ENCODE data around the gene HLA-DMB.

Gene HLA-DMB

DNA sequence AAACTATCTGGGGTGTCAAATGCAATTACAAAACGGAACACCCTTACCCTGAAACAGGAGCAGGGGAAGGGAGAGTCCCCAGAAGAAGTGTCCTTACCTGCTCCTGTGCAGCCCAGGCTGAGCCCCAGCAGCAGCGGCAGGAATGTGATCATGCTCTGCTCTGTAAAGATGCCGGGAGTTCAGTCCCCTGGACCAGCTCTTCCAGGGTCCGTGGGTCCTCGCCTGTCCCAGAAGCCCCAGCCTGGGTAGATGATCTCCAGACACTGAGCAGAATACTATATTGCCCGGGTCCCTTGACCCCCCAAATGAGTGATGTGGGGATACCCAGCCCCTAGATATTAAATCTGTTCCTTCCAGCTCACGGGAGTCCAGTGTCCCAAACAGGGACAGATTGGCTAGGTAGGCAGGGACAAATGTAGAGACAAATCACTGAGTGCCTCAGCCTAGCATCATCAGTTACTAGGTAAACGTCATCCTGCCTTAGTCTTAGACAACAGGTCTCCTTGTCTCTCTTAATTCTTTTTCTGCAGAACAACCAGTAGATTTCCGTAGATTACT is at the start of gene HLA-DMB:
HLA-DMB (minus strand) TSS at position 373 of the 558 bp plus-strand sequence; CDS start at position 152, 221 bp downstream.
- DNase-seq: peak; percentile 65

GRCh38 chr6:32989368-32989767 is 48.5 kb upstream of the HLA-DMB start:
- DNase-seq: no peak

DNA sequence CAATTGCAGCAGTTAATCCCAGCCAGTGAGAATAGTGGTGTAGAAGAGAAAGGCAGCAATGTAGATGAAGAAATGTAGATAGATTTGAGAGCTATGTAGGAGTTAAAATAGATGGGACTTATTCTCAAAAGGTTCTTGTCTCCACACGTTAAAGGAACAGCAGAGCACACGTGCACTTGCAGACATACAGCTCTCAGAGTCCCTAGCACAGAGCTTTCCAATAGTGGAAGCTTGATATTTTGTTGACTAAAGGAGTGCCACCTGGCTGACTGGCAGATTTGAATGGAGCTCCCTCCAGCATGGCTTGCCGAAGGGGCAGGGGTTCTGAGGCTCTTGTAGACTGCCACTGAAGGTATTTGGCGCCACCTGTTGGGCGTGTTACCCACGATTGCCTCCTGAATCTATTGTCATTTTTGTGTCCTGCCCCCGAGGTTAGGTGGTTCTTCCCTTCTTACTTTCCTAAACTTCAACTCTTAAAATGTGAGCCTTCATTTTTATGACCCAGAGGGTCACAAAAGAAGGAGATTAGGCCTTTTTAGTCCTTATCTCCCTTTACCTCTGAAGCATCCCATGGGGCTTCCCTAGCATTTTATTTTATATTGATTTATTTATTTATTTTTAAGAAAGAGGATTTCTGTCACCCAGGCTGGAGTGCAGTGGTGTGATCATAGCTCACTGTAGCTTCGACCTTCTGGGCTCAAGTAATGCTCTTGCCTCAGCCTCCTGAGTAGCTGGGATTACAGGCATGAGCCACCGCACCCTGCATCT is 44.0 kb upstream of the HLA-DMB start:
- DNase-seq: peak; percentile 95

DNA sequence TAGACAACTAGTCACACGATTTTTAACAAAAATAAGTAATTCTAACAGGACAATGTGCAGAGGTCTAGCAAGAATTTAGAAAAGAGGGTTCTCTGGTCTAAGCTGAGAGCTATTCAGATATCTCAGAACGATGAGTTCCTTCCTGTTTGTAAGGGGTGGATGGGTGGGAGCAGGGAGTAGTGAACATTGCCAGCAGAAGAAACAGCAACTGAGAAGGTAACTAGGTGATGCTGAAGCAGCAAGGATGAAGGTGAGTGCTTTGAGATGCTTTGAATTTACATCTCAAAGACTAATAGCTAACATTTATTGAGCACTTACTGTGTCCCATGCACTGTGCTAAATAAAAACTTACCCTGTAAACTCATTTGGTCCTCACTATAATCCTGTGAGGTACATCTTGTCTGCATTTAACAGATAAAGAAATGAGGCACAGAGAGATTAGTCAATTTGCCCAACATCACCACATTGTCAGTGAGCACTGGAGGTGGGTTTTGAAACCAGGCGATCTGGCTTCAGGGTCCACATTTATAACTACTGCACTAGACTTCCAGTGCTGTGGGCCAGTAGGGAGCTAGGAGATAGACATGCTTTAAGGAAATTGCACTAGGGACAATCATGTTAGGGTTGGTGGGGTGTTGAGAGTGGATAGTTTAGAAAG is 43.3 kb upstream of the HLA-DMB start:
- DNase-seq: no peak

DNA sequence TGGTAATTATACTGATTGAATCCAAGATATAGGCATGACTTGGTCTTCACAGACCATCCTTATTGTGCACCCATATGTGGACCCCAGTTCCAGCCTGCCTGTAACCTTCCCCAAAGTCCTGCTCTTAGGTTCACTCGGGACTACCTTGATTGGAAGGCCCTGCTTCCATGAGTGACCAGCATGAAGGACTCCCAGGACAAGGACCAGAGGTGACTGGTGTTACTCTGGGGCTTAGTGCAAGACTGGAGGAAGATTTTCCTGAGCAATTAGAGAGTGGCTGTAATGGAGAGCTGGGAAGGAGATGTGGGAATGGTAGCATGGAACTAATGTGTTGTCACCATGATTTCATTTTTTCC is 42.6 kb upstream of the HLA-DMB start:
- no peak for DNase-seq

DNA sequence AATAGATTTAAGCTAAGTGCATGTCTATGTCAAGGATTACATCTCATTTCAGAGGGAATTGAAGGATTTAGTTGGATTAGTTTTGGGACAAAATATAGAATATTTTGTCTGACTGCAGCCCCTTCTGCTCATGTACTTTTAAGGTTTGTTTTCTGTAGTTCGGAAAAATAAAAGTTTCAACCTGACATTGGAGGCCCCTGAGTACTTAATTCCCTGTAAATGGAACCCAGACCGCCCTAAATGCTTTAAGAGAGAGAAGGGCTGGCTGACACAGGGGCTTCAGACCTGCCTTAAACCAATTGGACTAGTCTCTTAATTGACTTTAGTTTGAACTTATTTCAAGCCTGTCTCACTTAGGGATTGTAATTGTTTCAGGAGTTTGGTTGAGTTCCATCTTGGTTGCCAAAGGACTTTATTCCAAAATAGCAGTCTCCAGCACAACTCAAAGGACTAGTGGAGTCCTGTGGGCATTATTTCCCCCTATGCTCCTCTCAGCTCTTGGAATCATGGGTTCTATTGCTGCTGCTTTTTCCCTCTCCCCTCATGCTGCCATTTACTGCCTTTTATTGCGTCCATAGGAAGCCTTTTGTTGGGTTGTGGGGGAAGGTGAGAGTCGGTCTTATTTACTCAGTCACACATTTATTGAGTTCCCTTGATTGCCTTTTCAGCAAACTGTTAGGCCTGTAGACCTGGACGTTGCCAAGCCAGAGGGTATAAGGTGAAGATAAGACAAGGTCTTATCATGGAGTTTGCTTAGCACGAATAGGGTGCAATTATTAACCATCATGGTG is 42.1 kb upstream of the HLA-DMB start:
- no peak for DNase-seq

DNA sequence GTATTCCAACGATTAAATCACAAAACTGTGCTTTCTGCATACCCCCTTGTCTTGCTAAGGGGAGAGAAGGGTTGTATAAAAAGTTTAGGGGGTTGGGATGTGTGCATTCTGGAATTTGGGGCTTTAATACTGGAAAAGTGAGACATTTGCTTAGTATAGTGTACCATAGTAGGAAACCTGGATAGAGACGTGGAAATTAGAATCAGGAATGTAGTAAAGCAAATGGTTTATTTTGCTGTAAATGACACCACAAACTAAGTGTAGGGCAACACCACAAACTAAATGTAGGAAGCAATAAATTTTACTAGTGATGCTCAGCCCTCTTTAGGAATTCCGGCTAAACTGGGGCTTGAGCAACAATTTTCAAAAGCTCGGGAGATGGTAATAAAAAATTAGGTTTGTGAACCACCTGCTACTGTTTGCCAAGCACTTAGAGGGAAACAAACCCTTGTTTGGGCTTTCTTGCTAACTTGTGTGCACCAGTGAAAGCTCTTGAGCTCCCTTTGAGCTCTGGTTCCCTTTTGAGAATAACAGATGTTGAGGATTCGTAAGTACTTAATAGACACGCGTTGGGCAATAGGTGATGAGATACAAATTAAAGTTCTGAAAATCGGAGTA is 41.4 kb upstream of the HLA-DMB start:
- no peak for DNase-seq

DNA sequence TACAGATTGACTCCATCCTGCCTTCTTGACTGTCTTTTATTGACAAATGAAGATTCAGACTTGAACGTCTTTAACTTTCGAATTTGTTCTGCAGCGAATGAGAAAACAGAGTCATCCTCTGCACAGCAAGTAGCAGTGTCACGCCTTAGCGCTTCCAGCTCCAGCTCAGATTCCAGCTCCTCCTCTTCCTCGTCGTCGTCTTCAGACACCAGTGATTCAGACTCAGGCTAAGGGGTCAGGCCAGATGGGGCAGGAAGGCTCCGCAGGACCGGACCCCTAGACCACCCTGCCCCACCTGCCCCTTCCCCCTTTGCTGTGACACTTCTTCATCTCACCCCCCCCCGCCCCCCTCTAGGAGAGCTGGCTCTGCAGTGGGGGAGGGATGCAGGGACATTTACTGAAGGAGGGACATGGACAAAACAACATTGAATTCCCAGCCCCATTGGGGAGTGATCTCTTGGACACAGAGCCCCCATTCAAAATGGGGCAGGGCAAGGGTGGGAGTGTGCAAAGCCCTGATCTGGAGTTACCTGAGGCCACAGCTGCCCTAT is 39.7 kb upstream of the HLA-DMB start:
- DNase-seq: no peak

DNA sequence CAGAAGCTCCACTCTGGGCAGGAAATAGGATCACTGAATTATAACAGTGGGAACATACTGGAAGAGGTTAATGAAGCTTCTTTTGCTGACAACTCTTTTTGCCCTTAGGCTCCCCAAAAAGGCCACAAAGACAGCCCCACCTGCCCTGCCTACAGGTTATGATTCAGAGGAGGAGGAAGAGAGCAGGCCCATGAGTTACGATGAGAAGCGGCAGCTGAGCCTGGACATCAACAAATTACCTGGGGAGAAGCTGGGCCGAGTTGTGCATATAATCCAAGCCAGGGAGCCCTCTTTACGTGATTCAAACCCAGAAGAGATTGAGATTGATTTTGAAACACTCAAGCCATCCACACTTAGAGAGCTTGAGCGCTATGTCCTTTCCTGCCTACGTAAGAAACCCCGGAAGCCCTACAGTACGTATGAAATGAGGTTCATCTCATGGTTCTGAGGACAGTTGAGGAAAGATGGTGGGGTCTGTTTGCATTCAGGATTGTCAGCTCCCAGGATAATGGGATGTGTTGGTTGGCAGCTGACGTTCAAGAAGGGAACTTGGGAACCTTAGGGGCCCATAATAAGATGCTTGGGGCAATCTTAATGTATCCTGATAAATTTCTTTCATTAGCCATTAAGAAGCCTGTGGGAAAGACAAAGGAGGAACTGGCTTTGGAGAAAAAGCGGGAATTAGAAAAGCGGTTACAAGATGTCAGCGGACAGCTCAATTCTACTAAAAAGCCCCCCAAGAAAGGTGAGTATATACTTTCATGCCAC is 39.1 kb upstream of the HLA-DMB start:
- no peak for DNase-seq

- no peak for DNase-seq
These were observed 37.1 kb upstream of the HLA-DMB start for GRCh38 chr6:32977953-32978324.

DNA sequence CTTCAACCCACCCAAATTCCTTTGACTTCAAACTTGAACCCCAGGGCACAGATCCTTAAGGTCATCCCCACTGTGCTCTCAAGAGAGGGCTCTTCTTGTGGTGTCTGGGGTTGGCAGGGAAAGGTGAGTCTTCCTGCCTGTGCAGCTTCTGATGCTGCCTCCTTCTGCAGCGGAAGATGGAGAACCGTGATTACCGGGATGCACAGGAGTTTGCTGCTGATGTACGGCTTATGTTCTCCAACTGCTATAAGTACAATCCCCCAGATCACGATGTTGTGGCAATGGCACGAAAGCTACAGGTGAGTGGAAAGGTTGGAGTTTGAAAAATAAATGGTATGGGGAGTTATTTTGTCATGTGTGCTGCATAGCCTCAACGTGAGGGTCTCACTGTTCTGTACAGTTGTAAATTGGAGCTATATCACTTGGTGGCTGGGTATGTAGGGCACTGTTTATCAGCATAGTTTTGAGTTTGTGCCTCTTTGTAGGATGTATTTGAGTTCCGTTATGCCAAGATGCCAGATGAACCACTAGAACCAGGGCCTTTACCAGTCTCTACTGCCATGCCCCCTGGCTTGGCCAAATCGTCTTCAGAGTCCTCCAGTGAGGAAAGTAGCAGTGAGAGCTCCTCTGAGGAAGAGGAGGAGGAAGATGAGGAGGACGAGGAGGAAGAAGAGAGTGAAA is 36.6 kb upstream of the HLA-DMB start:
- DNase-seq: no peak

- DNase-seq: no peak
These were observed 35.7 kb upstream of the HLA-DMB start for GRCh38 chr6:32976334-32977069.

DNA sequence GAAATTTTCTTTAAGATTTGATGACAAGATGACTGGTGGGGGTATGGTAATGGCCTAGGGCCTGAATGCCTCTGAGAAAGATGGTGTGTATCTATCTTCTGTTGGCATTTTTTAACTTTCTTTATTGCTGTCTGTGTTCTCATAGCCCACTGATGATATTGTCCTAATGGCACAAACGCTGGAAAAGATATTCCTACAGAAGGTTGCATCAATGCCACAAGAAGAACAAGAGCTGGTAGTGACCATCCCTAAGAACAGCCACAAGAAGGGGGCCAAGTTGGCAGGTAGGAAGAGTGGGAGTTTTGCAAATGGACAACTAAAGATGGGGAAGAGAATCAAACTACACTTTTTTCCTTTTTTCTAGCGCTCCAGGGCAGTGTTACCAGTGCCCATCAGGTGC is 35.1 kb upstream of the HLA-DMB start:
- no peak for DNase-seq

DNA sequence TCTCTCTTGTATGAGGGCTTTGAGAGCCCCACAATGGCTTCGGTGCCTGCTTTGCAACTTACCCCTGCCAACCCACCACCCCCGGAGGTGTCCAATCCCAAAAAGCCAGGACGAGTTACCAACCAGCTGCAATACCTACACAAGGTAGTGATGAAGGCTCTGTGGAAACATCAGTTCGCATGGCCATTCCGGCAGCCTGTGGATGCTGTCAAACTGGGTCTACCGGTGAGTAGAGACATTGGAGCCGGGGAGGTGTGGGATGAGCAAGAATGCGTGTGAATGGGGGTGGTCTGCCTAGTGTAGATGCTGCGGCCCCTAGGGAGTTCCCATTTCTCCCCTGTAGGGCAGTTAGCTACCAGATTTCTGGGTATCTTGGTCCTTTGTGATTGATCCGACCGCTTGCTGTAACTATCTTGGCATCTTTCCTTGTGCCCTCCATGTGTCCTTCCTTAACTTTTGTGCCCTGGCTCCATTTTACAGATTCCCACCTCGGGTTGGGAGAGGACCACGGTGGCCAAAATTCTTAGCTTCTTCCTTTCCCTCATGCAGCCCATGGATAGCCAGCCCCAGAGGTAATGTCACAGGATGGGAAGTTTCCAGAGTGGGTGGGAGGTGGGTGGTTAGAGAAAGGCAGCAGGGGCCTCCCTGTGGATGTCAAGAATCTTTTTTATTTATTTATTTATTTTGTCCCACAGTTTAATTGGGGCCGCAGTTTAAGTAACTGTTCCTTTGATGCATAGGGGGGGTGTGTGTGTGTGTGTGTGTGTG is 33.9 kb upstream of the HLA-DMB start:
- no peak for DNase-seq

DNA sequence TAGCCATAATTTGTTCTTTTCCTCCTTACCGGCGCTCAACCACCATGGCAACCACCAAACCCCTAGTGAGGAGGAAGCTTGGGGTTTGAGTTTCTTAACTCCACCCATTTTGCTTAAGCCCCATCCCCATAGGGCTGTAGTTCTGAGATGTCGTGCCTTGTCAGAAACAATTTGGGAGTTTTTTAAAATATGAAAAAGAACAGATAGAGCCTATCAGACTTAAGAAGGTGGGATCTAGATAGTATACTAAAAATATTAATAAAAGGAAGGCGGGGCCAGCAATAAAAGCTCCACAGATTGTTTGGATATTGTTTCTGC is 33.1 kb upstream of the HLA-DMB start:
- DNase-seq: no peak

- DNase-seq: peak; percentile 85
These were observed 32.6 kb upstream of the HLA-DMB start for GRCh38 chr6:32973144-32974015.

GRCh38 chr6:32972353-32973143 is 31.7 kb upstream of the HLA-DMB start:
- peak; percentile 85 for DNase-seq

All from activated effector memory CD4-positive, alpha-beta T cell treated with anti-CD3 and anti-CD28 coated beads, Interleukin-2, amount 50 U/mL, for 16 hours (primary cell).